NCI-H1092 treated with DMSO at 0.1 percent for 48 hours (cell line): ENCODE data around the gene DNAJC22.
"Not testable (repeated sequence)": the region's sequence is repeated elsewhere in the genome, so short reads cannot be mapped to it uniquely, and the experiment has no call there.

ENCODE experiments used
- DNase-seq: peaks from one replicate; lab custom pipeline; 2025; lab: John Stamatoyannopoulos, UW

DNAJC22 gene

GRCh38 chr12:49346659-49347310 is at the start of gene DNAJC22:
TSS of gene DNAJC22 (plus strand) at chr12:49346888. CDS start at chr12:49348873, 1,985 bp downstream.
- peak; percentile 15 for DNase-seq

- no peak for DNase-seq
Observed at GRCh38 chr12:49297695-49298060, 49.0 kb upstream of the DNAJC22 start.

DNA sequence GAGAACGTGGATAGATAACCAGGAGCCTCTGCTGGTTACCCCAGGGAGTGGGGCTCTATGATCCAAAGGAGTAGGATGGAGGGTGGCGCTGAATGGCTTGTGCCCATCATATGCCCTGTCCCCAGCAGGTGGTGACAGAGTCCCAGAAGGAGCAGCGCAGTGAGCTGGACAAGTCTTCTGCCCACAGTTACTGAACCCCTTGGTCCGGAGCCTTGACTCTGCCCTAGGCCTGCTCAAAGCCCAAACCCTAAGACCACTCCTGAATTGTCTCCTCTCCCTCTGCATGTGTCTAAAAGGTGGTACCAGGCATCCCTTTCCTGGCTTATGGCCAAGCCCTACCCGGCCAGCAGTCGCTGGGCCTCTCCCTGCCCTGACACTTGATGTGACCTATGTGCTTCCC is 48.5 kb upstream of the DNAJC22 start:
- DNase-seq: no peak

GRCh38 chr12:49301760-49302159 is 44.9 kb upstream of the DNAJC22 start:
- DNase-seq: no peak

- no peak for DNase-seq
Observed at GRCh38 chr12:49304161-49304560, 42.5 kb upstream of the DNAJC22 start.

- DNase-seq: no peak
Observed at GRCh38 chr12:49305762-49306510, 40.8 kb upstream of the DNAJC22 start.

- DNase-seq: no peak
Observed at GRCh38 chr12:49309386-49309785, 37.3 kb upstream of the DNAJC22 start.

DNA sequence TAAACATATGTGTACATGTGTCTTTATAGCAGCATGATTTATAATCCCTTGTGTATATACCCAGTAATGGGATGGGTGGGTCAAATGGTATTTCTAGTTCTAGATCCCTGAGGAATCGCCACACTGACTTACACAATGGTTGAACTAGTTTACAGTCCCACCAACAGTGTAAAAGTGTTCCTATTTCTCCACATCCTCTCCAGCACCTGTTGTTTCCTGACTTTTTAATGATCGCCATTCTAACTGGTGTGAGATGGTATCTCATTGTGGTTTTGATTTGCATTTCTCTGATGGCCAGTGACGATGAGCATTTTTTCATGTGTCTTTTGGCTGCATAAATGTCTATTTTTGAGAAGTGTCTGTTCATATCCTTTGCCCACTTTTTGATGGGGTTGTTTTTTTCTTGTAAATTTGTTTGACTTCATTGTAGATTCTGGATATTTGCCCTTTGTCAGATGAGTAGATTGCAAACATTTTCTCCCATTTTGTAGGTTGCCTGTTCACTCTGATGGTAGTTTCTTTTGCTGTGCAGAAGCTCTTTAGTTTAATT is 36.2 kb upstream of the DNAJC22 start:
- not testable (repeated sequence) for DNase-seq

- DNase-seq: no peak
Observed at GRCh38 chr12:49314811-49315210, 31.9 kb upstream of the DNAJC22 start.

GRCh38 chr12:49317118-49317517 is 29.6 kb upstream of the DNAJC22 start:
- not testable (repeated sequence) for DNase-seq

GRCh38 chr12:49320411-49321103 is 26.1 kb upstream of the DNAJC22 start:
- not testable (repeated sequence) for DNase-seq

- DNase-seq: no peak
Observed at GRCh38 chr12:49322367-49322707, 24.4 kb upstream of the DNAJC22 start.

DNA sequence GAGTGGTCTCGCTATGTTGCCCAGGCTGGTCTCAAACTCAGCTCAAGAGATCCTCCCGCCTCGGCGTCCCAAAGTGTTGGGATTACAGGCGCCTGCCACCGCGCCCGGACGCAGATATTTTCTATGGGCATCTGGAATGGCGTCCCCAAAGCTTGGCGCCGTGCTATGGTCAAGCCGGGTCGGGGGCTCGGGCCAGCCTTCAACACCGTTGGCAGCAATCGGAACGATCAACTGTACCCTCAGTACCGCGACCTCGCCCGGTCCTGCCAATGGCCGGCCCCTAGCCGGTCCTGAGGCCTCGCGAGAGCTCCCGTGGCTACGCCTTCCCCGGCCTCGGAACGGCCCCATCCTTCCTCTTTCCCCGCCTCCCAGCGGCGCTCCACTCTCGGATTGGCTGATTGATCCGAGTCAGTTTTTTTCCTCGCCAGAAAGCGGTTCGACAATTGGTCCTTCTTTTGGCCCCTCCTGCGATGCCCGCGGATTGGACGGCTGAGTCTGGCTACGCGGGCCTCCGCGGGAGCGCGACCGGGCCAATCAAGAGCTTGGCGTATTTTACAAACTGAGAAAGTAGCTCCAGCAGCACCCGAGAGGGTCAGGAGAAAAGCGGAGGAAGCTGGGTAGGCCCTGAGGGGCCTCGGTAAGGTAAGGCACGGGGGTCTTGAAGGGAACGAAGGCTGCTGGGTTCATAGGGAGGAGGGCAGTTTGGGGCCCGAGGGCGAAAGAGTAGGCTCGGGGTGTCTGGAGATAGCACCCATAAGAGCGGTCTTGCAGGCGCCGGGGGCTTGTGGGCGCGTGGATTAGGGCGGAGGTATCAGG is 23.8 kb upstream of the DNAJC22 start, which contains the start of gene TROAP:
Gene TROAP (plus strand): TSS at position 548 of the 816 bp plus-strand sequence. CDS start 354 bp downstream, outside the sequence.
- peak; percentile 96 for DNase-seq

- no peak for DNase-seq
Observed at GRCh38 chr12:49323524-49324097, 23.1 kb upstream of the DNAJC22 start.

GRCh38 chr12:49325606-49326005 is 21.1 kb upstream of the DNAJC22 start:
- no peak for DNase-seq

GRCh38 chr12:49327368-49327767 is 19.3 kb upstream of the DNAJC22 start:
- no peak for DNase-seq

DNA sequence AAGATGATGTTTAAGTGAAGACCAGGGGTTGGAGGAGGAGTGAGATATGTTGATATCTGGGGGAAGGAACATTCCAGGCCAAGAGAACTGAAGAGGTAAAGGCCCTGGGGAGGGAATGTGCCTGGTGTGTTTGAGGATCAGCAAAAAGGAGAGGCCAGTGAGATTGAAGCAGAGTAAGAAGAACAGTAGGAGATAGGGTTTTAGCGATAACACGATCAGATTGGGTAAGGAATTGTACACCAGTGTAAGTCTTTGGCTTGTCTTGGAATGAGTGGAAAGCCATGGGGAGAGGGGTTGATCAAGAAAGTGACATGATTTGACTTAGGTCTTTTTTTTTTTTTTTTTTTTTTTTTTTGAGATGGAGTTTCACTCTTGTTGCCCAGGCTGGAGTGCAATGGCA is 18.8 kb upstream of the DNAJC22 start:
- DNase-seq: no peak

GRCh38 chr12:49328816-49329215 is 17.9 kb upstream of the DNAJC22 start:
- no peak for DNase-seq

DNA sequence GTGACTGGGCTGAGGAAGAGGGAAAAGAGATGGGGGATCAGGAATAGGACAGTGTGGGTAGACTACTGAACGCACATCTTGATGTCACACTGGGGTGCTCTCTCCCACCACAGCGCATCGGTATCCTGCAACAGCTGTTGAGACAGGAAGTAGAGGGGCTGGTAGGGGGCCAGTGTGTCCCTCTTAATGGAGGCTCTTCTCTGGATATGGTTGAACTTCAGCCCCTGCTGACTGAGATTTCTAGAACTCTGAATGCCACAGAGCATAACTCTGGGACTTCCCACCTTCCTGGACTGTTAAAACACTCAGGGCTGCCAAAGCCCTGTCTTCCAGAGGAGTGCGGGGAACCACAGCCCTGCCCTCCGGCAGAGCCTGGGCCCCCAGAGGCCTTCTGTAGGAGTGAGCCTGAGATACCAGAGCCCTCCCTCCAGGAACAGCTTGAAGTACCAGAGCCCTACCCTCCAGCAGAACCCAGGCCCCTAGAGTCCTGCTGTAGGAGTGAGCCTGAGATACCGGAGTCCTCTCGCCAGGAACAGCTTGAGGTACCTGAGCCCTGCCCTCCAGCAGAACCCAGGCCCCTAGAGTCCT is 16.6 kb upstream of the DNAJC22 start:
- no peak for DNase-seq

DNA sequence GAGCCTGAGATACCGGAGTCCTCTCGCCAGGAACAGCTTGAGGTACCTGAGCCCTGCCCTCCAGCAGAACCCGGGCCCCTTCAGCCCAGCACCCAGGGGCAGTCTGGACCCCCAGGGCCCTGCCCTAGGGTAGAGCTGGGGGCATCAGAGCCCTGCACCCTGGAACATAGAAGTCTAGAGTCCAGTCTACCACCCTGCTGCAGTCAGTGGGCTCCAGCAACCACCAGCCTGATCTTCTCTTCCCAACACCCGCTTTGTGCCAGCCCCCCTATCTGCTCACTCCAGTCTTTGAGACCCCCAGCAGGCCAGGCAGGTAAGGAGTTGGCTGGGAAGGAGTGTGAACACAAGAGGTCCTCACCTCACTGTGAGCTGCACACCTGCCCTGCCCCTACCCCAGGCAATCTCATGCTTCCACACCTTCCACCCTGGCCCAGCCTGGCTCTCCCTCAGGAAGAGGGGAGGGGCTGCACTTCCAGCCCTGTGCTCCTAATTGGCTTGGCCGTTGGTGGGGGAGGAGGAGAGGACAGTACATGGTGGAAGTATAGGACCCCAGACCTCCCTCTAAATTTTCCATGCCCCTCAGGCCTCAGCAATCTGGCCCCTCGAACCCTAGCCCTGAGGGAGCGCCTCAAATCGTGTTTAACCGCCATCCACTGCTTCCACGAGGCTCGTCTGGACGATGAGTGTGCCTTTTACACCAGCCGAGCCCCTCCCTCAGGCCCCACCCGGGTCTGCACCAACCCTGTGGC is 15.9 kb upstream of the DNAJC22 start:
- DNase-seq: no peak
